ENCODE measurements around the gene SLC30A1.
"Not testable (repeated sequence)": the region's sequence is repeated elsewhere in the genome, so short reads cannot be mapped to it uniquely, and the experiment has no call there.

SLC30A1 gene

DNA sequence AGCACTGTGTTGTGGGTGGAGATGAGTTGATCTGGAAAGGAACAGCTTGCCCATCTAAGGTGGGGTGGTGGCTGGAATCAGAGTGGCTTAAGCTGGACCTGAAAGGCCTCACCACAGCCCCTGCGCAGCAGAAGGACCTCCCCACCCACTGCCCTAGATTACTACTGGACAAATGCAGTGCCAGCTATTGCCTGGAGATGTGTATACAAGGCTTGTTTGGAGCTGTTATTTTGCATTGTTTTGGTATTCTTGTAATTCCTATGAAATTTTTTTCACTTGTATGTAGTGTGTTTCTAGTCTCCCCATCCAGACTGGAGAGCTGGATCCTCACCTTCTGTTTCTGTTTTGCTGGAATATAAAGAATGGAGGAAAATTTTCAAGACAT, 1.3 kb upstream of the SLC30A1 start:
- DNase-seq: no peak

DNA sequence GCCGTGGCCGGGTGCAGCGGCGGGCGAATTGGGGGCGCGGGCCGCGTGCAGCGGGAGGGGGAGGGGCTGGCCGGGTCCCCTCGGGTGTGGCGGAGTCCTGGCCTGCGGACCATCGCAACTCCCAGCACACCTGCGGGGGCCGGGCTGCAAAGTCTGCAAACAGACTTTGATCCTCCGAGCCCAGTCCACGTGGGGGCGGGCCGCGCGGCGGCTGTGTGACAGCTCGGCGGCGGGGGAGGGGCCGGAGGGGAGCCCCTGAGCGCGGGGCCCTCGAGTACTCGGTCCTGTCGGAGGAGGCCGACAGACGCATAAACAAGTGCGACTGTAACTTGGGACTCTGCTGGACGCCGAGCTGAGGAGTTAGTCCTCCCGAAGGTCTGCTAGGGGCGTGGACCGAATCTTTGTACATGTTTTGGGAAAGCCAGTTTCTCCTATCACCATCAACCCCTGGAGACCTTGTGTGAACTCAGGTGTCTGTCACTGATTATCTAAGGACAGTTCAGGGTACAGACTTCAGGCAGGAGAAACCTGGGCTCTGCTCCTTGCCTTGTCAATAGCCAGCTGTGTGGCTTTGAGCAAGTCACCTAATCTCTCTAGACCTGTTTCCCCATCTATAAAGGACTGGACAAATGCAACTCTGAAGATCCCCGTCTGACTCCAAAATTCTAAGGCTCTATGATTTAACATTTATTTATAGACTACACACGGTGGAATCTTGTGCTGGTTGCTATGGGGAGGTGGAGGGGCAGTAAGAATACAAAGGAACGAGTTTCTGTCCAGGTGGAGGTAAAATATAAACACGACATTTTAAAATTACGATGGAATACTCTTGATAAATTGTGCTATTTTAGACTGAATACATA, 710 bp upstream of the SLC30A1 start:
- no peak for DNase-seq

DNA sequence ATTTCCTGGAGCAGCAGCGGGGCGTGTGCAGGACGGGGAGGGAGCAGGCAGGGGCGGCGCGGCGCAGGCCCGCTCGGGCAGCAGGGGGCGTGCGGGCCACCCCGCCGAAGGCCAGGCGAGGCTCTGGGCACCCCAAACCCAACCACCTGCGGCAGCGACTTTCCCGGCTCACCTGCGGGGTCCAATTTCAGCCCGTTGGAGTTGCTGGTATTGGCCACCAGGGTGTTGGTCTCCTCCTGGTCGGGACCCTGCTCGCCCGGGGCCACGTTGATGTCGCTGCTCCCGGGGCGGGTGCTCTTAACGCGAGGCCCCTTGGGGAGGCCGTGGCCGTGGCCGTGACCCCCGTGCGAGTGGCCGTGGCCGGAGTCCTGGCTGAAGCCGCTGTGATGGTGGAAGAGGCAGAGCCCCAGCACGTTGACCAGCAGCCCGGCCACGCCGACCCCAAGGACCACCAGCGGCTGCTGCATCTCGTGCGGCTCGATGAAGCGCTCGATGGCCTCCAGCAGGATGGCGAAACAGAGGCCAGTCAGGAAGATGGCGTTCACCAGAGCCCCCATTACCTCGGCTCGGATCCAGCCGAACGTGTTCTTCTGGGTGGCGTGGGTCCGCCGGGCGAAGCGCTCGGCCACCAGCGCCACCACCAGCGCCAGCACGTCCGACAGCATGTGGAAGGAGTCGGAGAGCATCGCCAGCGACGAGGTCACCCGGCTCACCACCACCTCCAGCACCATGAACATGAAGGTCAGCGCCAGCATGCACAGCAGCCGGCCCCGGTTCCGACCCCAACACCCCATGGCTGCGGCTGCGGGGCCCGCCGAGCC, 932 bp downstream of the SLC30A1 start:
- DNase-seq: peak; percentile 86

DNA sequence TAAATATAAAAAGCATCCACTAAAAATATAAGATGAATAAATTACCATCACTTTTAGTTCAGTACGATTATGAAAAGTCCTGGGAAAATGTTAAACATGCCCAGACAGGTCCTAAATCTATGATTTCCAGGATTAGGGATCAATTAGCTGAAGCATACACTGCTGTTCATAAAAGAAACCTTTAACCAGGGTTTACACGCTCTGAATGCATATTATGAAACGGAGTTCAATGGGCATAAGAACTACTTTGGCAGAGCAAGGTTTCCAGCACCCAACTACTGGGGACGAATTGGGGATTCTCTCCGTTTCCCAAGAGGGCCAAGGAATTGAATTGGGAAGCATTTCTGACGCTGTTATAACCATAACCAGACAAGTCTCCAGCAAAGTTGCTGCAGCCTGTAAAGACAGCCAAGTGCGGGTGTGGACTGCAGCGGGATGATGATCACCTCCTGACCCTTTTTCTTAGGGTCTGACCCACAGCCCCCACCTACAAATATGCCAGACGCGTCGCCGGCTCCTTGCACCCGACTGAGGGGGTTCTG, 1.6 kb downstream of the SLC30A1 start:
- DNase-seq: no peak

DNA sequence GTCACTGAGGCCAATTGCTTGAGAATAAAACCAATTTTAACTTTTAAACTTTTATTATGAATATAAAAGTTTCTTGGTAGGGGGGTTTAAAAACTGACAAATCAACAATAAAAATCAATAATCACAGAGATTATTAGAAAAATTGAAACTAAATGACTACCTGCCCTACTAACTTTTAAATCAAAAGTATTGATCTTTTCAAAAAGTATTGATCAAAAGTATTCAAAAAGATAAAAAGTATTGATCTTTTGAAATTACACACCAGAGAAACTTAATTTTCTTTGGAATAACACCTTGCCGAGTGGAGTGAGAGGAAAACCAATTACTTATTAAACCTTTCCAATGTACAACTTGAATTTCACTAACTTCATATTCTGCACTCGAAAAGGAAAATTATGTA, 2.2 kb downstream of the SLC30A1 start:
- DNase-seq: no peak

DNA sequence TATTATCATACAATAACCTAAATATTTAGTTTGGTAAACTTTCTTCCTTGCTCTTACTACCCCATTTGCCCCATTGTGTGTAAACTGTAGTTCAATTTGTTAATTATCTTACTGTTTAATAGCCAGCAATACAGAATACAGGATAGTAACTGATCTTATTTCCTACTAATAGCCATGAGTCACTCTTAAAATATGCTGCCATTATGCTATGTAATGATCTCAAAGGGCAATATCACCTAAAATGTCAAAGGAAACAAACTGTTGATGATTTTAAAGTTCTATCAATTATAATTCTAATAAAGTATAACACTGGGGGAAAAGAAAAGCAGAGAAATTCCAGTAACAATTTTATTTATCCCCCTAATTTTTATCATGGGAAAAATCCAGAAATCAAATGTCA, 4.3 kb downstream of the SLC30A1 start:
- no peak for DNase-seq

DNA sequence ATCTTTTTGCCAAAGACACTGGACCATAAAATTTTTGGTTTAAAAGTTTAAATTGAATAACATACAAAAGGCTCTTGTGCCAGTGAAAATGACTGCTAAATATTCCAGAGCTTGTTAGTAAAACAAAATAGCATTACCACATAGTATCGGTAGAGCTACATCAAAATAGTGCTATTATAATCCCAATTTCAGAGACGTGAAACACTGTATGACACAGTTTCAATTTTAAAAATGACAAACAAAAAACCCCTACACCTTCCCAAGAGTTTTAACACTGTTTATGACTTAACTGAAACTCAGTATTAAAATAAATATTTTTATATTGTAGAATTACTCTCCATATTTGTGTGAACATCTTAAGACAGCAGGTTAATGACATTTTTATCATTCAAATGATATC, 7.0 kb downstream of the SLC30A1 start:
- no peak for DNase-seq

DNA sequence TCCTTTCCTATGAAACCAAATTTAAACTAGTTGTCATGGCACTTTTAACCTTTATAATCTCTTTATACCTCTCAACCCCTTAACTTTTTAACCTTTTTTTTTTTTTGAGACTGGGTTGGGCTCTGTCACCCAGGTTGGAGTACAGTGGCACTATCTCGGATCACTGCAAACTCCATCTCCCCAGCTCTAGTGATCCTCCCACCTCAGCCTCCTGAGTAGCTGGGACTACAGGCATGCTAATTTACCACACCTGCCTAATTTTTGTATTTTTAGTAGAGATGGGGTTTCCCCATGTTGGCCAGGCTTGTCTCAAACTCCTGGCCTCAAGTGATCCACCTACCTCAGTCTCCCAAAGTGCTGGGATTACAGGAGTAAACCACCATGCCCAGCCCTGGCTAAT, 8.6 kb downstream of the SLC30A1 start:
- not testable (repeated sequence) for DNase-seq

DNA sequence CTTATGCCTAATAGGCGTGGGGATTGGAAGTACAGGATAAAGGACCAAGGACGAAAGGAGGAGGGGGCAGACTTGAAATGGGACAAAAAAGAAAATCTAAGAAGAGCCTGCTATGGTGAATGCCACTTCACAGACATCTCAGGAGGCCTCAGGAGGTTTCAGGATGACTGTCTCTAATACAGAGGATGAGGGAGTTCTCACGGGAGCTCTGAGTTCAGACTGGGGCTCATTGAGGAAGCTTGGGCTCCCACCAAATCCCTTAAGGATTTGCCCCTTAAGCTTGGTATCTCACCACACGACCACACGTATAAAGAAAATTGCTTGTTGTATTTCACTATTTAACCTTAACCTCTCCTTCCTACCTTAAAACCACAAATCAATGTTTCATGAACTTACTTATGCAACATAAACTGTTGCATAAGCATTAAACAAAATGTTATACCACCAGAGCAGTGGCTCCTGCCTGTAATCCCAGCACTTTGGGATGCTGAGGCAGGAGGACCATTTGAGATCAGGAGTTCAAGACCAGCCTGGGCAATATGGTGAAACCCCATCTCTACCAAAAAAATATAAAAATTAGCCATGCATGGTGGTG, 12.4 kb downstream of the SLC30A1 start:
- DNase-seq: no peak

DNA sequence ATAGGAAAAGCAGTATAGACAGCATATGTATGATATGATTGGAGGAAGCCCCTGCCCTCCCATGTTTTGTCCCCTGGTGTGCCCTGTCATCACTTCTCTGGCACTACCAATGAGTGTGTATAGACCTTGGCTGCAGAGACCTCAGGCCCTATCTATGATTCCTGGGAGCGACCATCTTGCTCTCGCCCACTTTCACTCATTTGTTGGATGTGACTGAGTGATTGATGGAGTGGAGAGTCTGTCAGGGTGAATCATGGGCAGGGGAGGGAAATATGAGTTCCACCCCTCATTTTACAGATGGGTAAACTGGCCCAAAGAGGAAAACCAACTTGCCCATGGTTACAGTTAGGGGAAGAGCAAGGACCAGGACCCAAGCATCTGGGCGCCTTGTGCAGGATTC, 14.9 kb downstream of the SLC30A1 start:
- DNase-seq: no peak

DNA sequence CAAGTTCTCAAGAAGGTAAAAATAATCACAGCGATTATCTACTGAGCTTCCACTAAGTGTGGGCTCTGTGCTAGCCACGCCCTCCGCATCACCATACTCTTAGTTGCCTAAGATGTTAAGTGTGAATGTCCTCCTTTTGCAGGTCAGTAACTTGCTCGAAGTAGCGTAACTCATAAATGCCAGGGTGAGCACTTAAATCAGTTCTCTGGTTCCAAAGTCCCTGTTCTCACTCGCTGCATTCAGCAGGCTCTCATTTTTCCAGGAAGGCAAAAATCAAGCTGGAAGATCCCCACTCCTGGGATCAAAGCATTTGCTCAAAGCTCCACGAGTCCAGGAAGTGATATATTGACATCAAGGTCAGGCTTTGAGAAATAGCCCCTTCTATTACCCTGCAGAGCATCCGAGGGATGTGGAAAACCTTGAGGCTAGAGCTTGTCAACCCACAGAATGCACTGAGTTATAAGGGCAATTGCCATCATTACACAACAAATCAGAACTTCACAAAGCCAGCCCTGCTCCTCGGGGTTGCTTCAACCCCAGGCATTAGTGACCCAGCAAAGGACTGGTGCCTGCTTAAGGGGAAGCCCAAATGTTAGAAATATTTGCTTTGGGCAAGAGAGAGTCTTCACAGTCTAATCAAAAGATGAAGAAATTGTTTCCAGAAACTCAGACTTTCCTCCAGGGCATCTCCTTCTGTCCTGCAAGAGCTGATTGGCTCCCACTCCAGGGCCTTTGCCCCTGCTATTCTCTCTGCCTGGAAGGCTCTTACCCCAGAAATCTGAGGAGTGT, 19.5 kb downstream of the SLC30A1 start:
- peak; percentile 15 for DNase-seq

DNA sequence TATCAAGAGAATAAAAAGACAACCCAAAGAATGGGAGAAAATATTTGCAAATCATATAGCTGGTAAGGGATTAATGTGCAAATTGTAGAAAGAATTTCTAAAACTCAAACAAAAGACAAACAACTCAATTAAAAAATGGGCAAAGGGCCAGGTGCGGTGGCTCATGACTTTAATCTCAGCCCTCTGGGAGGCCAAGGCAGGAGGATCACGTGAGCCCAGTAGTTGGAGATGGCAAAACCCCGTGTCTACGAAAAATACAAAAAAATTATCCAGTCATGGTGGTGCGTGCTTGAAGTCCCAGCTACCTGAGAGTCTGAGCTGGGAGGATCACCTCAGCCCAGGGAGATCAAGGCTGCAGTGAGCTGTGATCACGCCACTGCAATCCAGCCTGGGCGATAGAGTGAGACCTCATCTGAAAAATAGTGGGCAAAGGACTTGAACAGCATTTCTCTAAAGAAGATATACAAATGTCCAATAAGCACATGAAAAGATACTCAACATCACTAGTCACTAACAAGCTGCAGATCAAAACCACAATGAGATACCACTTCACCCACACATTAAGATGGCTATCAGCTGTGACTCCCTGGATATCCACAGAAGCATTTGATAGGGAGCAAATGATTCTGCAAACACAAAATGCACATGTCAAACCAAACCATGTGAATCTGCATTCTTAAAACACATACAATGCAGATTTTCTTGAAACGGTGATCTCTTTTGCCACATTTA, 20.9 kb downstream of the SLC30A1 start:
- DNase-seq: peak; percentile 7

DNA sequence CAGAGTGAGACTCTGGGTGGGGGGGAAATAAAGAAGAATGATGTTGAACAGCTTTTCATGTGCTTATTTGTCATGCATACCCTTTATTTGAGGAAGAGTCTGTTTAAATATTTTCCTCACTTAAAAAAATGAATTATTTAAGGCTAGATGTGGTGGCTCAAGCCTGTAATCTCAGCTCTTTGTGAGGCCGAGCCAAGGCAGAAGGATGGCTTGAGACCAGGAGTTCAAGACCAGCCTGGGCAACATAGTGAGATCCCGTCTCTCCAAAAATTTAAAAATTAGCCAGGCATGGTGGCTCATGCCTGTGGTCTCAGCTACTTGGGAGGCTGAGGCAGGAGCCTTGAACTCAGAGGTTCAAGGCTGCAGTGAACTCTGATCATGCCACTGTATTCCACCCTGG, 25.4 kb downstream of the SLC30A1 start:
- no peak for DNase-seq

DNA sequence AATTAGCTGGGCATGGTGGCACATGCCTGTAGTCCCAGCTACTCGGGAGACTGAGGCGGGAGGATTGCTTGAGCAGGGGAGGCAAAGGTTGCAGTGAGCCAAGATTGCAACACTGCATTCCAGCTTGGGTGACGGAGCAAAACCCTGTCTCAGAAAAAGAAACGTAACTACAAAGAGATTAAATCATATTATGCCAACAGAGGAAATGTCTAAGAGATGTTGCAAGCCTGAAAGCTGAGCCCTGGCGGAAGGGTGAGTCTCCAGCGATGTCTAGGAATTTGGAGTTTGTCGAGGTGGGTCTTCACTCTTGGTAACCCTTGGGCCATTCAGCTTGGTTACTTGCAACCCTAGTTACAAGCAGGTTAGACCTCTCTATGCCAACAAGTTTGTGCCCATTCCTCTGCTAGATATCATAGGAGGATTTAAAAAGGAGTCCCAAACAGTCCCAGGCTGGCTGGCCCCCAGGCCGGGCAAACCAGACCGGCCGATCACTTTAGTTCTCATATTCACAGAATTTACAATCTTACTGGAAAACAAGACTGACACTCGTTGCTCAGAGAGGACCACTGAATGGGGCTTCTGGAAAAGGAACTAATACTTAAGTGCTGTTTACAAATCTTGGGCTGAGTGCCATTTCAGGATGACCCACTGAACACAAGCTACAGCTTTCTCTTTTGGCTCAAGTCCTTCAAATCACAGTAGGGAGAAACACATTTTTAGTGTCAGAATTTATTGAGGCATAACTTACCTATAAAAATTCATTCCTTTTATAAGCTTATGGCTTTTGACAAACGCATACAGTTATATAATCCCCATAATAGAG, 27.1 kb downstream of the SLC30A1 start:
- DNase-seq: peak; percentile 13

DNA sequence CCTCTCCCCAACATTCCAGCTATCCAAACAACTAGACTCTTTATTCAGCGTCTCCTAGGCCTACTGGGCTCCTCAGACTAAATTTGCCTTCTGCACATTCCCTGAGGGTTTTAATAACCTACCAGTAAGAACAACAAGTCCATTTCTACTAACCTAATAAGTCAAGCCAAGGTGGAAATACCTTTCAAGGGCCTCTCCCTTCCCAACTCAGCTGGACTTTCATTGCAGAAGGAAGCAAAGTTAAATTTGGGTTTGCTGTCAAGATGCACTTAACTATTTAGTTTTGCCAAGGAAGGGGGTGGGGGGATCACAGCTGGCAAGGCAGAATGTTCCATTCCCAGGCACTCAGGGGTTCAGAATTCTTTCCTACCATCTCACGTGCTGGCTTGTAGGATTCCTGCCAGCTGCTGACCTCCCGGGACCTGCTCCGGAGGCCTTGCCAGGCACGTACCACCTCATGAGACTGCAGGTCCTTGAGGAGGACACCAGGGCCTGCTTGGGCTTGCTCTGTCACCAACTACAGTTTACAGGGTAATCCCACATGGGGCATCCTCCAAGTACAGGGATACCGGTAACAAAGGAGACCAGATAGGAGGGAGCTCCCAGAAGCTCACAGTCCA, 29.8 kb downstream of the SLC30A1 start:
- no peak for DNase-seq

DNA sequence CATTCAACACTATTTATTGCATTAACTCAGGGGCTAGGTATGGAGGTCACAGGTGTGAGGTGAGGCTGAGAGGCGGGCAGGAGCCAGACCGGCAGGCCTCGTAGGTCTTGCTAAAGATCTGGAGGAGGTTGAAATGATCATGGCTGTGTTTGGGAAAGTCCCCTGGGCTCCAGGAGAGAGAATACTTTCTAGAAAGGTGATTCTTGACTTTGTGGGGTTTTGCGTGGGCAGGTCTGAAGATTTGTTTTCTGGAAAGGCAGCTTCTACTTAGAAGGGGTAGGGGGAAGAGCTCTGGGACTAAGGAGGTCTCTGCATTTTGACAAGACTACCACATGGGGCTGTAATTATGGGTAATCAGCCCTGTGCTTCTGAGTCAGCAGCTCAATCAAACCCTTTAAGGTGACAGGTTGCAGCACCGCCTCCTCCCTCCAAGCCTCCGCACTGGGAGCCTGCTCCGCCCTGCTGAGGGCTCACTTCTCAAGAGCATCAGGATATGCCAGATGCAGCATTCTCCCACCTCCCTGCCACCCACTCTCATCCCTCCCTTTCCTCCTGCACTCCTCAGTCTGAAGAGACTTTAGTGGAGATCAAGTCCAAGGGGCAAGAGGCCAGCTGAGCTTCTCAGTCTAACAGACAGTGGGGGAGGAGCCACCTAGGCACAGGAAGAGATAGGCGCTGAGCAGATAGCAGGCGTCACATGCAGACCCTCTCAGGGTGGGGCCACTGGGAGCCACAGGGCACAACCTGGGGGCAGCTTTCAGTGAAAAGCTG, 30.5 kb downstream of the SLC30A1 start:
- no peak for DNase-seq

DNA sequence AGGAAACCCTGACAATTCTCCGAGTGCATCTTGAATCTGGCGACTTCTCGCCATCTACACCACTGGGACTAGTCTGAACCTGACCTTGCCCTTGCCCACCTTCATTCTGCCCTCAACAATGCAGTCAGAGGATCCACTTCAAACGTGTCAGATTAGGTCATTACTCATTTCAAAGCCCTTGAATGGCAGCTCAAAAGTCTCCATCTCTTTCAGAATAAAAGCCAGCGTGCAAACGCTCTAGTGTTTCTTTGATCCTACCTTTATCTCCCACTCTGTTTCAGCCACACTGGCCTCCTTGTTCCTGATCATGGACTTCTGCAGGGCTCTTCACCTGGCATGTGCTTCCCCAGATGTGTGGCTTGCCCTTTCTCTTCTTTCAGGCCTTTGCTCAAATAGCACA, 31.3 kb downstream of the SLC30A1 start:
- DNase-seq: no peak

DNA sequence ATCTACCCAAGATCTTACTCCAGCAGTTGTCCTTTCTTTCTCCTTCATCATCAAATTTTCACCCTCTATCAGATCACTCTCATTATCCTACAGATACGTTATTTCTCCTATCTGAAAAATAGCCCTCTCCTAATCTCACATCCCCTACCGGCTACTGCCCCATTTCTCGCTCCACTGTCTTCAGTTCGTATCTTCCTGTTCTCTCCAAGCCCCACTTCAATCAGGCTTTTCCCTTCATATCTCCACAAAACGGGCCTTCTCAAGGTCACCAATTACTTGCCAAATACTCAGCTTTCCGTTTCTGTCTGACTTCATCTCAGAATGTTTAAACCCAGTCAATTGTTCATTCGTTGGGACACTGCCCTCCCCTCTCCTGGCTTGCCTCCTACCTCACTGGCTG, 32.4 kb downstream of the SLC30A1 start:
- DNase-seq: no peak

DNA sequence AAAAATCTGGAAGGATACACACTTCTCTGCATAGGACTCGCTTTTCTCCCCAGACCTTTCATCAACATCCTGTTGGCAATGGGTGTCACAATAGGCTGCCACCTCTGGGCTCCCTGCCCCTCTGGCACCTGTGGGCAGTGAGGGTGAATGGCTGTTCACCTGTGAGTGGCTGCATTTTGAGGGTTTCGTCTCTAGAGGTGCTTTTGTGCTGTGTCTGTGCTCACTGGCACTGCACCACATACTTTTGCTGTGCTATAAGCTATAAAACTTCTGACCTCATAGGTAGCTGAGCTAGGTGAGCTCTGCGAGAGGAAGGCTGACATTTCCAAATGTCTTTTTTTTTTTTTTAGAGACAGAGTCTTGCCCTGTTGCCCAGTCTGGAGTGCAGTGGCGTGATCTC, 35.9 kb downstream of the SLC30A1 start:
- no peak for DNase-seq
